ENCODE data around the gene PNPLA2. TPM values are rescaled to one million over a fixed set of nuclear protein-coding genes. Genes with fewer than 3 reads are reported as not detected.

The PNPLA2 gene
- total and polyA plus RNA-seq, 2 of the 8 experiments (the other 6 are each of a cell fraction or from before 2014, with no cell fraction given), result 30.9 to 62.1 TPM

DNA sequence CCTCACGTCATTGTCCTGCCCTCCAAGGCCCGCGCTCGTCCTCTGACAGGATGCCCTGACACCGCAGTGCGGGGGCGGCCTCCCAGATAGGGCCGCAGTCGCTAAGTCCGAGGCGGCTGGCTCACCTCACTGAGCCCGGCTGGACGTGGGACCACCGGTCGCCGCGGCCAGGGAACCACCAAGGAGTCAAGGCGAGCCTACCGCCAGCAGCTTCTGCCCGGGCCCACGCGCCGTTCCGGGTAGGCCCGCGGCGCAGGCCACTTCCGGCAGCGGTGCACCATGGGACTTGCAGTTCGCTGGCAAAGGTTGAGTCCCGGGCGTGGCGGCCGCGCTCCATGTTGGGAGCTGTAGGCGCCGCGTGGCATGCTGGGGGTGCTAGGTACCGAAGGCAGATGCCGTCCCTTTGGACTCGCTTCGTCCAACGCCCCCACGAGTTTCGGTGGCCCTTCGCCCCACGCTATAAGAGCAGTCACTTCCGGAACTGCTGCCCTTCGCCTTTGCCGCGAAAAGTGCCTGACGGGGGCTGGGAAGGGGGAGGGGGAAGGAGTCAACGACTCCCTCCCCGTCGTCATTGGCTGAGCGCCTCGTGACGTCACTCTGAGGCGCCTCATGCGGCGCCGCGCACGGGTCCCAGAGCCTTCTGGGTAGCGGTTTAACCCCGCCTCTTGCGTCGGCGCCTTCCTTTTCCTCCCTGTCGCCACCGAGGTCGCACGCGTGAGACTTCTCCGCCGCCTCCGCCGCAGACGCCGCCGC is 9.3 kb upstream of the PNPLA2 start, which contains the start of gene RPLP2 (continued):
- TF ChIP-seq JUND (IDR thresholded peaks at IDR 0.05; ENCODE audit: low read length), result peak; percentile 72; the same call in 1 of the 2 replicates
- TF ChIP-seq SIN3A (conservative IDR thresholded peaks at IDR 0.05 in 1 of 2, IDR thresholded peaks at IDR 0.05 in 1 of 2; ENCODE audit: low read depth in 1 of 2, low read length in 2 of 2), result peak; percentile 72 to 96; a peak in 2 of 4 replicates
- peak; percentile 92 for TF ChIP-seq POLR2AphosphoS5 (IDR thresholded peaks at IDR 0.05; ENCODE audit: low read depth, low read length)
- TF ChIP-seq, protein P1, sequence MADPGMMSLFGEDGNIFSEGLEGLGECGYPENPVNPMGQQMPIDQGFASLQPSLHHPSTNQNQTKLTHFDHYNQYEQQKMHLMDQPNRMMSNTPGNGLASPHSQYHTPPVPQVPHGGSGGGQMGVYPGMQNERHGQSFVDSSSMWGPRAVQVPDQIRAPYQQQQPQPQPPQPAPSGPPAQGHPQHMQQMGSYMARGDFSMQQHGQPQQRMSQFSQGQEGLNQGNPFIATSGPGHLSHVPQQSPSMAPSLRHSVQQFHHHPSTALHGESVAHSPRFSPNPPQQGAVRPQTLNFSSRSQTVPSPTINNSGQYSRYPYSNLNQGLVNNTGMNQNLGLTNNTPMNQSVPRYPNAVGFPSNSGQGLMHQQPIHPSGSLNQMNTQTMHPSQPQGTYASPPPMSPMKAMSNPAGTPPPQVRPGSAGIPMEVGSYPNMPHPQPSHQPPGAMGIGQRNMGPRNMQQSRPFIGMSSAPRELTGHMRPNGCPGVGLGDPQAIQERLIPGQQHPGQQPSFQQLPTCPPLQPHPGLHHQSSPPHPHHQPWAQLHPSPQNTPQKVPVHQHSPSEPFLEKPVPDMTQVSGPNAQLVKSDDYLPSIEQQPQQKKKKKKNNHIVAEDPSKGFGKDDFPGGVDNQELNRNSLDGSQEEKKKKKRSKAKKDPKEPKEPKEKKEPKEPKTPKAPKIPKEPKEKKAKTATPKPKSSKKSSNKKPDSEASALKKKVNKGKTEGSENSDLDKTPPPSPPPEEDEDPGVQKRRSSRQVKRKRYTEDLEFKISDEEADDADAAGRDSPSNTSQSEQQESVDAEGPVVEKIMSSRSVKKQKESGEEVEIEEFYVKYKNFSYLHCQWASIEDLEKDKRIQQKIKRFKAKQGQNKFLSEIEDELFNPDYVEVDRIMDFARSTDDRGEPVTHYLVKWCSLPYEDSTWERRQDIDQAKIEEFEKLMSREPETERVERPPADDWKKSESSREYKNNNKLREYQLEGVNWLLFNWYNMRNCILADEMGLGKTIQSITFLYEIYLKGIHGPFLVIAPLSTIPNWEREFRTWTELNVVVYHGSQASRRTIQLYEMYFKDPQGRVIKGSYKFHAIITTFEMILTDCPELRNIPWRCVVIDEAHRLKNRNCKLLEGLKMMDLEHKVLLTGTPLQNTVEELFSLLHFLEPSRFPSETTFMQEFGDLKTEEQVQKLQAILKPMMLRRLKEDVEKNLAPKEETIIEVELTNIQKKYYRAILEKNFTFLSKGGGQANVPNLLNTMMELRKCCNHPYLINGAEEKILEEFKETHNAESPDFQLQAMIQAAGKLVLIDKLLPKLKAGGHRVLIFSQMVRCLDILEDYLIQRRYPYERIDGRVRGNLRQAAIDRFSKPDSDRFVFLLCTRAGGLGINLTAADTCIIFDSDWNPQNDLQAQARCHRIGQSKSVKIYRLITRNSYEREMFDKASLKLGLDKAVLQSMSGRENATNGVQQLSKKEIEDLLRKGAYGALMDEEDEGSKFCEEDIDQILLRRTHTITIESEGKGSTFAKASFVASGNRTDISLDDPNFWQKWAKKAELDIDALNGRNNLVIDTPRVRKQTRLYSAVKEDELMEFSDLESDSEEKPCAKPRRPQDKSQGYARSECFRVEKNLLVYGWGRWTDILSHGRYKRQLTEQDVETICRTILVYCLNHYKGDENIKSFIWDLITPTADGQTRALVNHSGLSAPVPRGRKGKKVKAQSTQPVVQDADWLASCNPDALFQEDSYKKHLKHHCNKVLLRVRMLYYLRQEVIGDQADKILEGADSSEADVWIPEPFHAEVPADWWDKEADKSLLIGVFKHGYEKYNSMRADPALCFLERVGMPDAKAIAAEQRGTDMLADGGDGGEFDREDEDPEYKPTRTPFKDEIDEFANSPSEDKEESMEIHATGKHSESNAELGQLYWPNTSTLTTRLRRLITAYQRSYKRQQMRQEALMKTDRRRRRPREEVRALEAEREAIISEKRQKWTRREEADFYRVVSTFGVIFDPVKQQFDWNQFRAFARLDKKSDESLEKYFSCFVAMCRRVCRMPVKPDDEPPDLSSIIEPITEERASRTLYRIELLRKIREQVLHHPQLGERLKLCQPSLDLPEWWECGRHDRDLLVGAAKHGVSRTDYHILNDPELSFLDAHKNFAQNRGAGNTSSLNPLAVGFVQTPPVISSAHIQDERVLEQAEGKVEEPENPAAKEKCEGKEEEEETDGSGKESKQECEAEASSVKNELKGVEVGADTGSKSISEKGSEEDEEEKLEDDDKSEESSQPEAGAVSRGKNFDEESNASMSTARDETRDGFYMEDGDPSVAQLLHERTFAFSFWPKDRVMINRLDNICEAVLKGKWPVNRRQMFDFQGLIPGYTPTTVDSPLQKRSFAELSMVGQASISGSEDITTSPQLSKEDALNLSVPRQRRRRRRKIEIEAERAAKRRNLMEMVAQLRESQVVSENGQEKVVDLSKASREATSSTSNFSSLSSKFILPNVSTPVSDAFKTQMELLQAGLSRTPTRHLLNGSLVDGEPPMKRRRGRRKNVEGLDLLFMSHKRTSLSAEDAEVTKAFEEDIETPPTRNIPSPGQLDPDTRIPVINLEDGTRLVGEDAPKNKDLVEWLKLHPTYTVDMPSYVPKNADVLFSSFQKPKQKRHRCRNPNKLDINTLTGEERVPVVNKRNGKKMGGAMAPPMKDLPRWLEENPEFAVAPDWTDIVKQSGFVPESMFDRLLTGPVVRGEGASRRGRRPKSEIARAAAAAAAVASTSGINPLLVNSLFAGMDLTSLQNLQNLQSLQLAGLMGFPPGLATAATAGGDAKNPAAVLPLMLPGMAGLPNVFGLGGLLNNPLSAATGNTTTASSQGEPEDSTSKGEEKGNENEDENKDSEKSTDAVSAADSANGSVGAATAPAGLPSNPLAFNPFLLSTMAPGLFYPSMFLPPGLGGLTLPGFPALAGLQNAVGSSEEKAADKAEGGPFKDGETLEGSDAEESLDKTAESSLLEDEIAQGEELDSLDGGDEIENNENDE (IDR thresholded peaks at IDR 0.05; ENCODE audit: insufficient replicate concordance, low read length), result no peak
- no peak for TF ChIP-seq RAD21 (IDR thresholded peaks at IDR 0.05 in 1 of 2, conservative IDR thresholded peaks at IDR 0.05 in 1 of 2; ENCODE audit: low read depth in 2 of 2, low read length in 2 of 2)
- peak; percentile 60 for TF ChIP-seq BRCA1 (IDR thresholded peaks at IDR 0.05; ENCODE audit: low read depth, low read length)
- no peak for TF ChIP-seq KDM1A (IDR thresholded peaks at IDR 0.05; ENCODE audit: borderline replicate concordance, low read length)
- TF ChIP-seq KDM4A (IDR thresholded peaks at IDR 0.05; ENCODE audit: low read depth, low read length, severe bottlenecking), result peak; percentile 100
- TF ChIP-seq CHD2 (IDR thresholded peaks at IDR 0.05; ENCODE audit: low read length), result peak; percentile 76
- 0 out of 2 replicates have a peak, but pooled peaks have one; percentile 21 for TF ChIP-seq TEAD4 (IDR thresholded peaks at IDR 0.05; ENCODE audit: low read depth, low read length)

All from H1 (cell line).